Testis (tissue), 2 donors: ENCODE data around the gene STYK1.

Source experiments
- POLR2A ChIP-seq: fragments of 450-650 bp; IDR thresholded peaks from one replicate; pipeline ENCODE4 v1.6.1; 2017; ENCODE audit warnings: antibody characterized with exemption, mild to moderate bottlenecking, moderate library complexity
- TF ChIP-seq, protein P1 (sequence below), 3 experiments: fragments of 450-650 bp in 2 of 3; fragments of 200-600 bp in 1 of 3; sonication (generic) in 1 of 3; IDR thresholded peaks; one replicate each; pipeline ENCODE4 v1.5.1; 2016 to 2019; ENCODE audit warnings: antibody characterized with exemption in 3 of 3, mild to moderate bottlenecking in 2 of 3, moderate library complexity in 1 of 3

GRCh38 chr12:10654003-10654402 lies 19.8 kb downstream of the STYK1 start:
- TF ChIP-seq, protein P1, sequence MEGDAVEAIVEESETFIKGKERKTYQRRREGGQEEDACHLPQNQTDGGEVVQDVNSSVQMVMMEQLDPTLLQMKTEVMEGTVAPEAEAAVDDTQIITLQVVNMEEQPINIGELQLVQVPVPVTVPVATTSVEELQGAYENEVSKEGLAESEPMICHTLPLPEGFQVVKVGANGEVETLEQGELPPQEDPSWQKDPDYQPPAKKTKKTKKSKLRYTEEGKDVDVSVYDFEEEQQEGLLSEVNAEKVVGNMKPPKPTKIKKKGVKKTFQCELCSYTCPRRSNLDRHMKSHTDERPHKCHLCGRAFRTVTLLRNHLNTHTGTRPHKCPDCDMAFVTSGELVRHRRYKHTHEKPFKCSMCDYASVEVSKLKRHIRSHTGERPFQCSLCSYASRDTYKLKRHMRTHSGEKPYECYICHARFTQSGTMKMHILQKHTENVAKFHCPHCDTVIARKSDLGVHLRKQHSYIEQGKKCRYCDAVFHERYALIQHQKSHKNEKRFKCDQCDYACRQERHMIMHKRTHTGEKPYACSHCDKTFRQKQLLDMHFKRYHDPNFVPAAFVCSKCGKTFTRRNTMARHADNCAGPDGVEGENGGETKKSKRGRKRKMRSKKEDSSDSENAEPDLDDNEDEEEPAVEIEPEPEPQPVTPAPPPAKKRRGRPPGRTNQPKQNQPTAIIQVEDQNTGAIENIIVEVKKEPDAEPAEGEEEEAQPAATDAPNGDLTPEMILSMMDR (IDR thresholded peaks at IDR 0.05): no peak
- TF ChIP-seq POLR2A: no peak
